Cardiac septum (tissue), 1 donor: ENCODE data around the gene ZNF277. TPM values are rescaled to one million over a fixed set of nuclear protein-coding genes. Genes with fewer than 3 reads are reported as not detected.

Experiments
- DNase-seq: peaks from one replicate; pipeline ENCODE4 v3.0.0-alpha.2; 2020; ENCODE audit warnings: low spot score
- intact Hi-C: fragments of 100-400 bp; cut with DNase I; formaldehyde crosslinking; loops from one replicate; pipeline ENCODE4 v1.14.0; 2022
- total RNA-seq: library from RNA; stranded (reverse); fragmentation: NEBNext Ultra II Directional; extraction: Animal tissue kit (Norgen Biotek cat#: 25700); gene quantifications from one replicate; pipeline ENCODE4 v1.2.1, GENCODE V29; 2021
- donor health status: DM: no; HTN: no; CAD: no.

Gene ZNF277
- total RNA-seq, 1 donor from 2014 or later: 16.3 TPM

GRCh38 chr7:112327566-112327965, 121.1 kb downstream of the ZNF277 start:
- intact Hi-C loops: no loop called here
- DNase-seq: no peak

DNA sequence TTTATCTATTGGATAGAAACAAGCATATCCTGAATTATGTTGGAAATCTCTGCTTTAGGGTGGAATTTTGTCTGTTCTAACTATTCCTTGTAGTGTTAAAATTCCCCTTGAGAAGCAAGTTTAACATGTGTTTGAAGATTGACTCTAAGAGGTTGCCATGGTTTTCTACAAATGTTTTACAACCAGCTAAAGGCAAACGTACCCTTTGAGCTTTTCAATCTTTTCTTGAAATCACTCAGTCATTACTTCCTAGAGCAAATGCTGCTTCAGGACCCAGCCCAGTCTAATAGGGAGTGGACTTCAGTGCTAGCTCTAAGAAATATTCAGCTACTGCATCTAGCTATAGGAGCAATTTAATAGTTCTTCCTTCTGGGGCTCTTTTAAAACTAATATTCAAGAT, 125.0 kb downstream of the ZNF277 start:
- DNase-seq: no peak
- intact Hi-C loops: no loop called here

GRCh38 chr7:112334366-112334765, 127.9 kb downstream of the ZNF277 start:
- DNase-seq: no peak
- intact Hi-C loops: no loop called here

- DNase-seq: no peak
- intact Hi-C loops: no loop called here
These were observed 129.8 kb downstream of the ZNF277 start for GRCh38 chr7:112336261-112336660.

GRCh38 chr7:112336936-112337576, 130.6 kb downstream of the ZNF277 start:
- no peak for DNase-seq
- intact Hi-C loops: no loop called here

GRCh38 chr7:112337892-112338291, 131.4 kb downstream of the ZNF277 start:
- DNase-seq: no peak
- intact Hi-C loops: no loop called here

GRCh38 chr7:112338786-112339185, 132.3 kb downstream of the ZNF277 start:
- intact Hi-C loops: no loop called here
- DNase-seq: no peak

DNA sequence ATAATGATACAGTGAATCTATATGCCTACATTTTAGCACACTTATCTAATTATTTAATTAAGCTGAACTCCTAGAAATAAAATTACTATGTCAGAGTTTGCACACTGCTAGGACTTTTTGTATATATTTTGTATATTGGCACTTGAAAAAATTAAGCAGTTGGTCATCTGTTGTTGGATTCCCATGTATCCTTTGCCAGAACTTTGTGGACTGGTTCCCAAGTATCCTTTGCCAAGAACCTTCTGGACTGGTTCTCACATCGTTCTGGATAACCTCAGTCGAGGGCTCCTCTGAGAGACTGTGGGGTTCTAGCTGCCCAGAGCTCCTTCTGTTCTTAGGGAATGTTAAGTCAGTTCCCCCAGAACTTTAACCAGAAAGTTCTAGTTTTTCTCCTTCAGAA, 135.0 kb downstream of the ZNF277 start:
- intact Hi-C loops: no loop called here
- no peak for DNase-seq

GRCh38 chr7:112346381-112347060, 140.0 kb downstream of the ZNF277 start:
- no peak for DNase-seq
- intact Hi-C loops: no loop called here

GRCh38 chr7:112347088-112347487, 140.6 kb downstream of the ZNF277 start:
- intact Hi-C loops: no loop called here

DNA sequence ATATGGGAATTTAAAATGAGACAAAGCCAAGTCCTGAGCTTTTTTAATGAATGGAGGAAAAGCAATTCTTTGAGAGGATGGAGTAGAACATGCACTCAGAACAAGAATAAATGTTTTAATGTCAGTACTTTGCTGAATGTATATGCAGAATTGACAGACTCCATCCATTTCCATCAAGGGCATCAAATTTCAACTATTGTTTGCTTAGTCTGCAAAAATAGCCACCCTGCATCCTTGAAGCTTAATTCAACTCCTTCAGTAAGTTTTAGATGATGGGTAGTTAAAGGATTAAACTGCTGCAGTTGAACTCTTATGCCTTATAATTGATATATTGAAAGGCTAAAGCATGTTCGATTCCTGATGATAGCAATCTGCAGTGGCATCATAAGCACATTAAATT, 144.1 kb downstream of the ZNF277 start:
- intact Hi-C loops: no loop called here
- DNase-seq: no peak

More at GRCh38 chr7:112347088-112347487, 140.6 kb downstream of the ZNF277 start:
- no peak for DNase-seq

DNA sequence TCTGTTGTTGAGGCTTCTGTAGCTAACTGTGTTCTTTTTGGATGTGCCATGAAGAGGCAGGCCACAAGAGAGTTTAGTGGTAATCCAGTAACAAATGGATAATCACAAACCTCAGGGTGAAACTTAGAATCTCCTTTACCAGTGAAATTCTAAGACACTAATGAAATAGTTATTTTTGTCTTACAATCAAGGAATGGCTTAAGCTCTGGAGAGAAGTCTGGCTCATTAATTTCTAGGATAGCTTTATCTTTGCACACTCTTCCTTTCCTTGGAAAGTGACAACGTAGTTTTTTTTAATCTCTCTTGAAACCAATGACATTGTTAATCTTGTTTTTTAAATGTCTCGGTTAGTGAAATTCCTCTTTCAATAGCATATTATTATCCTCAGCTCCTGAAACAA, 150.1 kb downstream of the ZNF277 start:
- DNase-seq: no peak
- intact Hi-C loops: no loop called here

DNA sequence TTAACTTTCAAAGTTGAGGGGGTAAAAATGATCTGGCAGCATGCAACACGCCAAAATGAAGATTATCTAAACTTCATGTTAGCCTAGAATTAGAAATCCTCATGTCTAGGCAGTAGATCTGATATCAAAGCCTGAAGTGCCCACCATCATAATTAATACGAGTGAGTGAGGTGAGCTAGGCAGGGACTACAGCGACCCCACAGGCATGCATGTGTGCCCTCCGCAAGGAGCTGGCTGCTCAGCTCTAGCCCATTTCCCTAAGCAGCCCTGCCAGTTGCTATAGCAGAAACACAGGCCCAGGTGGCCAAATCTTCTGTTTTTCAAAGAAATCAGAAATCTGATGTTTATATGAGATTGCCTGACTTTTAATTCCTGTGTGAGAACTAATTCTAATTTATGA, 150.6 kb downstream of the ZNF277 start:
- intact Hi-C loops: no loop called here
- DNase-seq: no peak

- DNase-seq: no peak
- intact Hi-C loops: no loop called here
These were observed 152.0 kb downstream of the ZNF277 start for GRCh38 chr7:112358513-112358912.

DNA sequence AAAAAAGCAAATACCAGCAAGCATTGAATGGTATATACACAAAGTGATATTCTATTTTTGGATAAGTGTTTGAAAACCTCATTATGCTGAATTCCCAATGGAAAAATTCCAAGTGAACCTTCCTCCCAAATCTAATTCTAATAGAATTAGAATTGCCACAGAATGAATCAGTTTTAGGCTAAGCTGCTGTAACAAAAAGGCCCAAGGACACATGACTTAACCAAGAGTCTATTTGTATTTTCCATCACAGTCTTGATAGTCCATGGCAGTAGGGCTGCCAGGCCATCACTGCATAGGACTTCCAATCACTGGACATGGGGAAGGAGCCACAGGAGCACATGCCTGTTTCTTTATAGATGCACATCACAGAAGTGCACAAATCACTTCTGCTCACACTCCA, 152.6 kb downstream of the ZNF277 start:
- no peak for DNase-seq
- intact Hi-C loops: no loop called here

DNA sequence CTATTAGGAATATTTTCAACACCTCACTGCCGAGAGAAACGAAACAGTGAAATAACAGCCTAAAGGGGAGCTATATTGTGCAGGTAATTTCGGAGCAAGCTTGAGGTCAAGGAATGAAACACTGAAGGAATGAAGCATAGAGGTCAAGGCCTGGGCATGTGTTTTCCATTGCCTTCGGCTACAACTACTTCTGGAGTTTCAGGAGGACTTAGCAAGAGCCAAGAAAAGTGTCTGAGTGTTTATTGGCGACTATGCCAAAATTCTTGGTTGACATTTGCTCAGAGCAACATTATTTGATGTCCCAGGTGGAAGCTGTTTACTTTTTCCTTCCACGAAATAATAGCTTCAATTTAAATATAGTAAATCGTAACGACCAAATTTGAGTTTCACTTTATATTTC, 154.2 kb downstream of the ZNF277 start:
- intact Hi-C loops: no loop called here
- DNase-seq: no peak

GRCh38 chr7:112361154-112361553, 154.7 kb downstream of the ZNF277 start:
- intact Hi-C loops: no loop called here
- no peak for DNase-seq

GRCh38 chr7:112362053-112362650, 155.7 kb downstream of the ZNF277 start:
- no peak for DNase-seq
- intact Hi-C loops: no loop called here

GRCh38 chr7:112362731-112363131, 156.2 kb downstream of the ZNF277 start:
- intact Hi-C loops: no loop called here
- no peak for DNase-seq

DNA sequence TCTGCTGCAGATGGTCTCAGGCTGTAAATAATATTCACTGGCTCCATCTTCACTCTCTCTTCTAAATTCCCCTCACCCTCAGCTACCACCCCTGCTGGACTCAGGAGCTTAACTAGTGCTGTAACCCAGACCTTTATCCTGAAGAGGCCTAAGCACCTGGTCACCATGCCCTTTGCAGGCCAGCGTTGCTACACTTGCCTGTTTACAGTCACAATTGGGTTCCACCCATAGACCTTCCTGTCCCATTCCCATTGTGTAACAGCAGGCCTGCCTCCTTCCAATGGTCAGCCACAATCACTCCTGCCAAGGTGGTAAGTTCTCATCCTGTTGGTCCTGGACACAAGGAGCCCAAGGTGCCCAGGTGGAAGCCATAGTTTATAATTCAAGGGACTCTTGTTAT, 157.9 kb downstream of the ZNF277 start:
- no peak for DNase-seq
- intact Hi-C loops: no loop called here

DNA sequence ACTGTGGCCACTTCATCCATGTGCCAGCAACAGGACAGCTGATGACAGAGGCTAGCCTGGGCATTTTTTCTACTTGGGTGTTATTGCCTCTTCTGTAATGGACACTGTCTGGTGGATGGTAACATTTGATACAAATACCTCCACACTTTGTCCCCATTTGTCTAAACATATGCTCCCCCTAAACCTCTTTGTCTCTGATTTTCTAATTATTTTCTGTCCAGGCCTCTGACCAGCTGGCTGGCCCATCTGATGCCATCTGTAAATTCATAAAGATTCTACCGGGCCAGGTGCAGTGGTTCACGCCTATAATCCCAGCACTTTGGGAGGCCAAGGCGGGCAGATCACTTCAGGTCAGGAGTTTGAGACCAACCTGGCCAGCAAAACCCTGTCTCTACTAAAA, 159.1 kb downstream of the ZNF277 start:
- no peak for DNase-seq
- intact Hi-C loops: loop anchor here (5.0 kb wide), 1 partner anchor 37 kb away; no protein-coding TSS in a partner anchor
